Measurements from ENCODE around the gene KDELR3.

The KDELR3 gene

DNA sequence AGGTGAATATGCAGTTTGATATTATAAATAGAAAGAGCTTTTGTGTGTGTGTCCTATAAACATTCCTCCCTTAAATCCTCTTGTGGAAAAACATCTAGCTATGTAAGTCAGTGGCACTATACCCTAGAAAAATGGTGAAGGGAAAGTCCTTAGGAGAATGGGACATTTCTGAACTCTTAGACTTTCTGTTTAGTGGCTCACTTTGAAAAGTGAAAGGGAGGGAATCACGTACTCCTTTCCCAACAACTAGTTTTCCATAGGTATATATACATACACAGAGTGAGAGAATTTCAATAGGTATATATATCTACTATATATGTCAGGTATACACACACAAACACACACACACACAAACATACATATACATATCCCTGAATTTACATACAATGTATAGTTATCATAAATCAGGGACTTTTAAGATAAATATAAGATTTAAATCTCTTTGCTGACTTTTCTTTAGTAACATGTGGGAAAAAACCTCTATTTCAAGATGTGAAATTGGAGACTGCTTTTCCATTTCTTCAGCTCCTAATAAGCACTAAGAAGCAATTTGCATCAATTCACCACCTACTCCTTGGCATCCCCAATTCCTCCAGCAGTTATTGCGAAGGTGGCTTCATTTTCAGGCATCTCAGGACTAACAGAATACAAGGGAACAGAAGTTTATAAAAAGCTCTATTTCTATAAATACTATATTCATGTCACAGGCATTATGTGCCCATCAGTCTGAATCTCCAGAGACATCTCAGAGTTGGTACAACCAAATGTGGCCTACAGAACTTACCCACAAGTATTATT lies 51.8 kb downstream of the KDELR3 start:
- no peaks in the 10 kb centered on the region for H3K27me3 ChIP-seq (ENCODE audit: control insufficient read depth, insufficient read depth, low read length)
- H3K36me3 ChIP-seq (ENCODE audit: control insufficient read depth, insufficient read depth, low read length) = no peaks in the 10 kb centered on the region
- no peaks in the 10 kb centered on the region for H3K9me3 ChIP-seq (ENCODE audit: control insufficient read depth, low read length)
- no peak overlapping the region for H3K4me3 ChIP-seq (ENCODE audit: low read length)
- H3K9ac ChIP-seq (ENCODE audit: low read length) = no peak overlapping the region
- H3K4me1 ChIP-seq (ENCODE audit: control insufficient read depth, insufficient read depth, low read length) = no peaks in the 10 kb centered on the region

DNA sequence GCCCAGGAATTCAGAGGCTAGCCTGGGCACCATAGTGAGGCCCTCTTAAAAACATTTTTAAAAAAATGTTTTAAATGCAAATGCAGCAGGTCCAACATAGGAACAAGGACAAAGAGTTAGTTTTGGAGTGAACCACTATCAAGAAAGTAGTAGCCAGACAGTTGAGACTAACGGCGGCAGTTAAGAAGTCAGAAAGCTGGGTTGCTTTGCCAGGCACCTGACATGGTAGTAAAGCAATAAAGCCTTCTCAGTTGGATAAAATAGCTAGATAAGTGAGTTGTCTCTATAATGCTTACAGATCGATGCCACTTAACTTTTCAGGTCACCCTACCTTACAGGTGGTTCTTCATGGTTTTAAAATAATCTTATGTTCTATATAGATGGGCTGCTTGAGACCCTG lies 55.1 kb downstream of the KDELR3 start:
- Histone ChIP-seq H3K4me1 (ENCODE audit: control insufficient read depth, insufficient read depth, low read length) (no peaks in the 10 kb centered on the region), H3K27me3 (ENCODE audit: control insufficient read depth, insufficient read depth, low read length) (no peaks in the 10 kb centered on the region), H3K9me3 (ENCODE audit: control insufficient read depth, low read length) (no peaks in the 10 kb centered on the region), H3K4me3 (ENCODE audit: low read length) (no peak overlapping the region), H3K36me3 (ENCODE audit: control insufficient read depth, insufficient read depth, low read length) (no peaks in the 10 kb centered on the region), H3K9ac (ENCODE audit: low read length) (no peak overlapping the region)

DNA sequence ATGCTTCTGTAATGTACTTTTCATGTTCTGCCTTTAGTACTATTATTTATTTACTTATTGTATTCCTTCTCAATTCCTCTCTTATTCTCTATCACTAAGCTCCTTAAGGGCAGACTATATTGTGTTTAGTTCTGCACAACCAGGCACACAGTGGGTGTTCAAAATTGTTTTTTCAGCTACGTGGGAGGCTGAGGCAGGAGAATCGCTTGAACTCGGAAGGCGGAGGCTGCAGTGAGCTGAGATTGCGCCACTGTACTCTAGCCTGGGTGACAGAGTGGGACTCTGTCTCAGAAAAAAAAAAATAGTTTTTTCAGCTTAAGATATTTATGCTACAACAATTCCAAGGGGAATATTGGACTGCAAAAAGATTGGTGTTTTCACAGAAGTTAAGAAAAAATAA lies 55.6 kb downstream of the KDELR3 start:
- H3K4me3 ChIP-seq (ENCODE audit: low read length) = no peak overlapping the region
- H3K4me1 ChIP-seq (ENCODE audit: control insufficient read depth, insufficient read depth, low read length) = no peaks in the 10 kb centered on the region
- H3K9me3 ChIP-seq (ENCODE audit: control insufficient read depth, low read length) = no peaks in the 10 kb centered on the region
- no peaks in the 10 kb centered on the region for H3K27me3 ChIP-seq (ENCODE audit: control insufficient read depth, insufficient read depth, low read length)
- H3K36me3 ChIP-seq (ENCODE audit: control insufficient read depth, insufficient read depth, low read length) = no peaks in the 10 kb centered on the region
- H3K9ac ChIP-seq (ENCODE audit: low read length) = no peak overlapping the region

DNA sequence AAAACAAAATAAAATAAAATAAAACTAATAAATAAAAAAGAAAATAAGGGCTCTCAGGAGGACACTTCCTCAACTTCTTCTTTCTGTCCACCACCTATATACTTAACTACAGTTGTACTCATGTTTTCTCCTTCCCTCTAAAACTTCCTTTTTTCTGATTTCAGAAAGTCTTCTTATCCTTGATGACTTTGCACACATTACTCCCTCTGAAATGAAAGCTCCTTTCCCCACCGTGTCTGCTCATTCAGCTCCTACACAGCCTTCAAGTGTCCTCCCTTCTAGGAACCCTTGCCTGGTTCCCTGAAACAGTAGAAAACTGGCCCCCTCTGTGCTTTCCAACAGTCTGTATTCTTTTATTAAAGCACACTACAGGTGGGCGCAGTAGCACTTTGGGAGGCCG lies 56.5 kb downstream of the KDELR3 start:
- H3K4me3 ChIP-seq (ENCODE audit: low read length) = no peak overlapping the region
- H3K27me3 ChIP-seq (ENCODE audit: control insufficient read depth, insufficient read depth, low read length) = no peaks in the 10 kb centered on the region
- H3K9me3 ChIP-seq (ENCODE audit: control insufficient read depth, low read length) = no peaks in the 10 kb centered on the region
- no peak overlapping the region for H3K9ac ChIP-seq (ENCODE audit: low read length)
- no peaks in the 10 kb centered on the region for H3K36me3 ChIP-seq (ENCODE audit: control insufficient read depth, insufficient read depth, low read length)
- no peaks in the 10 kb centered on the region for H3K4me1 ChIP-seq (ENCODE audit: control insufficient read depth, insufficient read depth, low read length)

DNA sequence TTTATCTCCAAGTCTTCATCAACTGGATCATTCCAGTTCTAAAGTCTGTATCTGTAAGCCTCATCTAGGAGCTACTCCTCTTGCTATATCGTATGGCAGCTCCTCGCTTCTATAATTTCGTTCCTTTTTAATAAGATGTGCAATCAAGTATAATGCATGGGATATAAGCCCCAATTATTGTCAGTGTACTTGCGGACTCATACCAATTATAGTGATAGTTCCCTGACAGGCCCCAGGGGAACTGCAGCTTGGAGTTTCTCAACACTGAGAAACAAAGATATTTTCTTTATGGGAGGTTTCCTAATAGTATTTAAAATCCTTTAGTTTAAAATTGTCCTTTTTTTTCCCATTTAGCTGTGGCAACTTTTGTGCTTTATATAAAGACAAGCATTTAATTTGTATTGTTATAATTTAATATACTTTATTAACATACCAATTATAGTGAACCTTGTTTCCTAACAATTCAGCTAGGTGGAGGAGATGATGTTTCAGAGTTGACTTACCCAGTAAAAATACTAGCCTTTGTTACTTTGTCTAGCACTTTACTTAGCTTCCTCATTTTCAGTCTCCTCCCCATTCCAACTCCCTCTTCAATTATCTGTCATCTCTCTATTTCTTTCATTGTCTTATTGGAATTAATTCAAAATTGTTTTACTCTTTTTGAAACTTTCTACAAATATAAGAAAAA lies 63.5 kb downstream of the KDELR3 start:
- H3K9me3 ChIP-seq (ENCODE audit: control insufficient read depth, low read length) = no peaks in the 10 kb centered on the region
- H3K9ac ChIP-seq (ENCODE audit: low read length) = no peak overlapping the region
- H3K36me3 ChIP-seq (ENCODE audit: control insufficient read depth, insufficient read depth, low read length) = no peaks in the 10 kb centered on the region
- H3K4me1 ChIP-seq (ENCODE audit: control insufficient read depth, insufficient read depth, low read length) = no peaks in the 10 kb centered on the region
- H3K4me3 ChIP-seq (ENCODE audit: low read length) = no peak overlapping the region
- H3K27me3 ChIP-seq (ENCODE audit: control insufficient read depth, insufficient read depth, low read length) = no peaks in the 10 kb centered on the region

All from mucosa of stomach (tissue), 1 donor.